Esophagus squamous epithelium (tissue), 5 donors: ENCODE results near the gene CENPL. TPM values are rescaled to one million over a fixed set of nuclear protein-coding genes. Genes with fewer than 3 reads are reported as not detected.
"Not testable (repeated sequence)": the region's sequence is repeated elsewhere in the genome, so short reads cannot be mapped to it uniquely, and the experiment has no call there.

Source experiments
- DNase-seq: peaks from one replicate; lab custom pipeline; 2025; lab: John Stamatoyannopoulos, UW
- H3K27ac ChIP-seq, 4 donors: fragments of 200-600 bp; sonication (generic); one replicate each; pipeline ENCODE4 v1.5.1; 2016 to 2019; ENCODE audit warnings: mild to moderate bottlenecking in 1 of 4
- H3K27me3 ChIP-seq, 4 donors: fragments of 200-600 bp; sonication (generic); 1 replicate in 3 of 4; 2 replicates in 1 of 4; pipeline versions ENCODE4 v1.5.1 to v1.6.0; 2017 to 2021; ENCODE audit warnings: antibody characterized with exemption in 1 of 4
- H3K36me3 ChIP-seq, 3 donors: fragments of 200-600 bp; sonication (generic); one replicate each; pipeline ENCODE4 v1.5.1; 2016 to 2019
- H3K4me1 ChIP-seq, 3 donors: fragments of 200-600 bp; sonication (generic); one replicate each; pipeline ENCODE4 v1.5.1; 2017 to 2019
- H3K4me3 ChIP-seq, 4 donors: fragments of 200-600 bp; sonication (generic); 1 replicate in 3 of 4; 2 replicates in 1 of 4; pipeline ENCODE4 v1.5.1; 2016 to 2019; ENCODE audit warnings: mild to moderate bottlenecking in 2 of 4, moderate library complexity in 1 of 4
- H3K9me3 ChIP-seq, 3 donors: fragments of 200-600 bp; sonication (generic); one replicate each; pipeline ENCODE4 v1.5.1; 2016 to 2019
- CTCF ChIP-seq, 6 experiments: fragments of 450-650 bp in 4 of 6; fragments of 200-600 bp in 2 of 6; sonication (generic) in 2 of 6; IDR thresholded peaks; one replicate each; pipeline ENCODE4 v1.5.1; 2016 to 2019; ENCODE audit warnings: antibody characterized with exemption in 6 of 6, mild to moderate bottlenecking in 4 of 6, moderate library complexity in 4 of 6
- POLR2A ChIP-seq, 4 donors: fragments of 450-650 bp; IDR thresholded peaks; one replicate each; pipeline ENCODE4 v1.6.1; 2017; ENCODE audit warnings: antibody characterized with exemption in 4 of 4, mild to moderate bottlenecking in 4 of 4, moderate library complexity in 3 of 4
- WGBS, 2 donors: methylation state at CpG; one replicate each; pipeline ENCODE4 v1.1.5; 2018; 5-methylcytosine and 5-hydroxymethylcytosine counted together
- intact Hi-C: fragments of 100-400 bp; cut with DNase I; formaldehyde crosslinking; loops from one replicate; pipeline ENCODE4 v1.15.0; 2022
- total RNA-seq, 4 donors: library from RNA; depleted of rRNA; stranded (reverse); fragments of >200 nt; gene quantifications; one replicate each; pipeline ENCODE4 v1.1.0, GENCODE V29; 2016
- donor health status: DM: yes; HTN: yes; CAD: no.

The CENPL gene
- total RNA-seq, 4 donors from 2014 or later, result 3.6 to 18.2 (median 7.5) TPM

- H3K4me3 ChIP-seq, result no peak overlapping the region
- H3K27me3 ChIP-seq, result no peaks in the 10 kb centered on the region
- DNase-seq, result no peak
- peaks cover 5 to 26% (median 5%) of the 10 kb centered on the region in 3 donors for H3K4me1 ChIP-seq
- intact Hi-C loops, result loop anchor here (10.0 kb wide), 1 partner anchor 413 kb away; no protein-coding TSS in a partner anchor
- H3K9me3 ChIP-seq, result no peaks in the 10 kb centered on the region
- no peak overlapping the region for H3K27ac ChIP-seq
- peaks cover 0 to 37% (median 4%) of the 10 kb centered on the region in 3 donors for H3K36me3 ChIP-seq
- TF ChIP-seq CTCF (IDR thresholded peaks at IDR 0.05) (no peak), POLR2A (IDR thresholded peaks at IDR 0.05) (no peak)
- WGBS, 2 donors, result 82 to 86% methylated on average over 2 of the region's 2 CpGs
Measured at GRCh38 chr1:173827611-173828010, 2.9 kb upstream of the CENPL start.

- H3K27ac ChIP-seq, result peak overlapping the region; percentile 87 to 94 (median 92)
- DNase-seq, result no peak
- 0 to 1% methylated on average over 14 to 19 of the region's 25 CpGs for WGBS, 2 donors
- no peaks in the 10 kb centered on the region for H3K9me3 ChIP-seq
- H3K27me3 ChIP-seq, result no peaks in the 10 kb centered on the region
- peaks cover 0 to 2% (median 0%) of the 10 kb centered on the region in 3 donors for H3K36me3 ChIP-seq
- TF ChIP-seq POLR2A (IDR thresholded peaks at IDR 0.05) (no peak), CTCF (IDR thresholded peaks at IDR 0.05) (no peak)
- peak overlapping the region; percentile 54 to 72 (median 69) for H3K4me3 ChIP-seq
- peaks cover 5 to 29% (median 5%) of the 10 kb centered on the region in 3 donors for H3K4me1 ChIP-seq
- intact Hi-C loops, result loop anchor here (10.0 kb wide), 1 partner anchor 409 kb away; no protein-coding TSS in a partner anchor
Measured at GRCh38 chr1:173823781-173824314, 835 bp downstream of the CENPL start.

GRCh38 chr1:173821680-173822079, 3.0 kb downstream of the CENPL start:
- WGBS, 2 donors, result 88 to 90% methylated on average over 4 of the region's 4 CpGs
- DNase-seq, result no peak

GRCh38 chr1:173818459-173818858, 6.2 kb downstream of the CENPL start:
- Histone ChIP-seq H3K4me3 (no peak overlapping the region), H3K4me1 (peaks cover 2 to 12% (median 5%) of the 10 kb centered on the region in 3 donors), H3K36me3 (peaks cover 0 to 10% (median 0%) of the 10 kb centered on the region in 3 donors), H3K27ac (no peak overlapping the region), H3K27me3 (no peaks in the 10 kb centered on the region), H3K9me3 (no peaks in the 10 kb centered on the region)
- no peak for DNase-seq
- 65 to 92% methylated on average over 1 of the region's 1 CpG for WGBS, 2 donors
- intact Hi-C loops, result no loop called here
- TF ChIP-seq POLR2A (IDR thresholded peaks at IDR 0.05), result no peak
- no peak for TF ChIP-seq CTCF (IDR thresholded peaks at IDR 0.05)

More at GRCh38 chr1:173821680-173822079, 3.0 kb downstream of the CENPL start:
- Histone ChIP-seq H3K4me1 (peaks cover 5 to 29% (median 5%) of the 10 kb centered on the region in 3 donors), H3K27me3 (no peaks in the 10 kb centered on the region), H3K9me3 (no peaks in the 10 kb centered on the region), H3K4me3 (no peak overlapping the region), H3K36me3 (peaks cover 0 to 10% (median 0%) of the 10 kb centered on the region in 3 donors), H3K27ac (no peak overlapping the region)
- intact Hi-C loops, result loop anchor here (10.0 kb wide), 1 partner anchor 407 kb away; no protein-coding TSS in a partner anchor
- no peak for TF ChIP-seq POLR2A (IDR thresholded peaks at IDR 0.05)
- TF ChIP-seq CTCF (IDR thresholded peaks at IDR 0.05), result no peak

- H3K4me3 ChIP-seq, H3K27me3 ChIP-seq, H3K4me1 ChIP-seq, intact Hi-C loops, H3K27ac ChIP-seq, DNase-seq, H3K9me3 ChIP-seq: not testable (repeated sequence)
- 93 to 95% methylated on average over 5 of the region's 5 CpGs for WGBS, 2 donors
- peaks cover 0 to 39% (median 0%) of the 10 kb centered on the region in 3 donors for H3K36me3 ChIP-seq
Measured at GRCh38 chr1:173813654-173814053, 11.0 kb downstream of the CENPL start.
